ENCODE measurements around the gene TRIM2. TPM values are rescaled to one million over a fixed set of nuclear protein-coding genes. Genes with fewer than 3 reads are reported as not detected.

Gene TRIM2
- total and polyA plus RNA-seq, 10 of the 15 experiments (the other 5 are each of a cell fraction or from before 2014, with no cell fraction given): 0.06 to 0.19 (median 0.15) TPM; not detected in 3

DNA sequence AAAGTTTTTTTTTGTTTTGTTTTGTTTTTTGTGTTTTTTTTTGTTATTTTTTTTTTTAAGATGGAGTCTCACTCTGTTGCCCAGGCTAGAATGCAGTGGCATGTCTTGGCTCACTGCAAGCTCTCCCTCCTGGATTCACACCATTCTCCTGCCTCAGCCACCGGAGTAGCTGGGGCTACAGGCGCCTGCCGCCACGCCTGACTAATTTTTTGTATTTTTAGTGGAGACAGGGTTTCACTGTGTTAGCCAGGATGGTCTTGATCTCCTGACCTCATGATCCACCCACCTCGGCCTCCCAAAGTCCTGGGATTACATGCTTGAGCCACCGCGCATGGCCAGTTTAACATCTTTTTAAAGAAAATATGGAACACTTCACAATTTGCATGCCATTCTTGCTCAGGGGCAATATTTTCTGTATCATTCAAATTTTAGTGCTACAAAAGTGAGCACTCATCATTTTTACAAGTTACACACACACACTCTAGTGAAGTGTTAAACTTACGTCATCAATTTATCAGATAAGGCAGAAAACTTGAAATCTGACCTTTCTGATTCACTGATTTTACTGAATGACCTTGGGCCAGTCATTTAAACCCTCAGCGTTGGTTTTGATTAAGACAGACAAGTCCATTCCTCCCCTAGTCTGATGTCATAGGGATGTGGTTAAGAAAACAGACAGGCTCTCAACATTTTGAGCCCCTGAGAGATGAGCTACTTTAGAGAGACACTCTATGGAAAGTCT lies 61.2 kb downstream of the TRIM2 start:
- no peak overlapping the region for H3K4me2 ChIP-seq (ENCODE audit: control insufficient read depth, insufficient read depth)
- FAIRE-seq (no peak), ATAC-seq (peak; percentile 42; the same call in 2 of the 3 replicates), DNase-seq (ENCODE audit: low read depth, low spot score) (no peak)
- H3K4me3 ChIP-seq: no peak overlapping the region
- no peak overlapping the region for H3K27ac ChIP-seq (ENCODE audit: control insufficient read depth, insufficient read depth)
- ChIA-PET RAD21 (ENCODE audit: unreplicated experiment) (no interaction called here), POLR2A (no interaction called here), SMC1A (ENCODE audit: uncharacterized antibody, unreplicated experiment) (interaction anchor here (0.7 kb wide), 1 partner anchor 9 kb away, joined by 3 read pairs; no protein-coding TSS in a partner anchor), CTCF (no interaction called here)
- no TSS peak for BruUV-seq (replicated peaks)
- no peaks in the 10 kb centered on the region for H3K79me2 ChIP-seq (ENCODE audit: control insufficient read depth, insufficient read depth, low read length)
- intact Hi-C loops (cut with micrococcal nuclease; ENCODE audit: unreplicated experiment) (no loop called here), in situ Hi-C loops (cut with MboI) (no loop called here)
- no peaks in the 10 kb centered on the region for H3K36me3 ChIP-seq (ENCODE audit: control insufficient read depth in 2 of 2, insufficient read depth in 2 of 2, low read length in 1 of 2)
- WGBS (ENCODE audit: insufficient coverage, insufficient replicate concordance, low lambda C conversion rate, missing lambda C conversion rate): 63% methylated on average over 9 of the region's 9 CpGs
- H3K27me3 ChIP-seq (replicated peaks in 1 of 2; ENCODE audit: control insufficient read depth in 2 of 2, insufficient read depth in 2 of 2, low read length in 1 of 2): 0 out of 4 replicates have a peak, but pooled peaks cover 0 to 3% of the 10 kb centered on the region in 2 experiments
- H2AFZ ChIP-seq (ENCODE audit: control insufficient read depth, low read depth, low read length): no peak overlapping the region
- H3K4me1 ChIP-seq (ENCODE audit: control insufficient read depth, insufficient read depth, low read length): no peaks in the 10 kb centered on the region
- H3K9ac ChIP-seq (ENCODE audit: control insufficient read depth, insufficient read depth, low read length): no peak overlapping the region
- H4K20me1 ChIP-seq (ENCODE audit: control insufficient read depth, insufficient read depth): no peaks in the 10 kb centered on the region
- peaks cover 2% of the 10 kb centered on the region; the same call in 1 of the 3 replicates for H3K9me3 ChIP-seq (replicated peaks; ENCODE audit: control insufficient read depth, insufficient read depth, low read length)
- no peak for TF ChIP-seq MXI1 (IDR thresholded peaks at IDR 0.05; ENCODE audit: low read depth, low read length)
- no peak for TF ChIP-seq SMAD5 (IDR thresholded peaks at IDR 0.05; ENCODE audit: low read depth)
- no peak for TF ChIP-seq BHLHE40 (IDR thresholded peaks at IDR 0.05; ENCODE audit: borderline replicate concordance in 1 of 2, low read depth in 2 of 2, low read length in 1 of 2)
- no peak for TF ChIP-seq PAX5 (IDR thresholded peaks at IDR 0.05; ENCODE audit: borderline replicate concordance, low read depth, low read length)
- no peak for TF ChIP-seq NFIC (IDR thresholded peaks at IDR 0.05; ENCODE audit: low read depth, low read length)
- TF ChIP-seq KAT2A (conservative IDR thresholded peaks at IDR 0.05; ENCODE audit: control insufficient read depth, low read depth, low read length): no peak
- no peak for TF ChIP-seq HDGF (IDR thresholded peaks at IDR 0.05)
- no peak for TF ChIP-seq CEBPZ (IDR thresholded peaks at IDR 0.05; ENCODE audit: low read depth, low read length)
- TF ChIP-seq HDAC2 (IDR thresholded peaks at IDR 0.05): no peak
- TF ChIP-seq ZBTB4 (CRISPR knock-in tag; IDR thresholded peaks at IDR 0.05): no peak
- no peak for TF ChIP-seq ZBTB40 (IDR thresholded peaks at IDR 0.05; ENCODE audit: borderline replicate concordance)
- TF ChIP-seq NR2F1 (conservative IDR thresholded peaks at IDR 0.05): no peak
- no peak for TF ChIP-seq TCF7 (IDR thresholded peaks at IDR 0.05; ENCODE audit: borderline replicate concordance)
